Activated T-helper 17 cell treated with anti-CD3 and anti-CD28 coated beads, Interleukin-2, amount 50 U/mL, for 72 hours (primary cell): Measurements from ENCODE around the gene KLHL40. TPM values are rescaled to one million over a fixed set of nuclear protein-coding genes. Genes with fewer than 3 reads are reported as not detected.

ENCODE experiments used
- ATAC-seq: fragments of 150-1000 bp; cut with Tn5 transposase; replicated peaks from 2 replicates; pipeline ENCODE4 v1.10.0; 2021; ENCODE audit warnings: mild to moderate bottlenecking, moderate library complexity
- H3K27ac Mint-ChIP-seq: one replicate; pipeline ENCODE4 v1.8.0; 2022; ENCODE audit warnings: mixed read lengths
- H3K27me3 Mint-ChIP-seq: one replicate; pipeline ENCODE4 v1.8.0; 2022; ENCODE audit warnings: mixed read lengths
- H3K36me3 Mint-ChIP-seq: one replicate; pipeline ENCODE4 v1.8.0; 2022; ENCODE audit warnings: low read depth, mild to moderate bottlenecking, mixed read lengths
- H3K4me1 Mint-ChIP-seq: one replicate; pipeline ENCODE4 v1.8.0; 2022; ENCODE audit warnings: mixed read lengths
- H3K4me3 Mint-ChIP-seq: one replicate; pipeline ENCODE4 v1.8.0; 2022; ENCODE audit warnings: mild to moderate bottlenecking, mixed read lengths
- H3K9me3 Mint-ChIP-seq: one replicate; pipeline ENCODE4 v1.8.0; 2022; ENCODE audit warnings: mixed read lengths
- total RNA-seq, 2 donors: library from RNA; stranded (reverse); gene quantifications; one replicate each; pipeline ENCODE4 v1.2.3, GENCODE V29; 2022

KLHL40 gene
- total RNA-seq, 2 donors from 2014 or later, result not detected

- no peak overlapping the region for H3K4me3 Mint-ChIP-seq
- no peaks in the 10 kb centered on the region for H3K27me3 Mint-ChIP-seq
- ATAC-seq, result no peak
- H3K36me3 Mint-ChIP-seq, result no peaks in the 10 kb centered on the region
- H3K9me3 Mint-ChIP-seq, result no peaks in the 10 kb centered on the region
- H3K27ac Mint-ChIP-seq, result peak overlapping the region; percentile 10
- no peaks in the 10 kb centered on the region for H3K4me1 Mint-ChIP-seq
Observed at GRCh38 chr3:42706721-42707619, 21.6 kb downstream of the KLHL40 start.

GRCh38 chr3:42707620-42708355 lies 22.5 kb downstream of the KLHL40 start:
- Mint-ChIP-seq H3K36me3 (no peaks in the 10 kb centered on the region), H3K4me3 (no peak overlapping the region), H3K27me3 (no peaks in the 10 kb centered on the region), H3K9me3 (no peaks in the 10 kb centered on the region), H3K27ac (no peak overlapping the region), H3K4me1 (no peaks in the 10 kb centered on the region)
- no peak for ATAC-seq

DNA sequence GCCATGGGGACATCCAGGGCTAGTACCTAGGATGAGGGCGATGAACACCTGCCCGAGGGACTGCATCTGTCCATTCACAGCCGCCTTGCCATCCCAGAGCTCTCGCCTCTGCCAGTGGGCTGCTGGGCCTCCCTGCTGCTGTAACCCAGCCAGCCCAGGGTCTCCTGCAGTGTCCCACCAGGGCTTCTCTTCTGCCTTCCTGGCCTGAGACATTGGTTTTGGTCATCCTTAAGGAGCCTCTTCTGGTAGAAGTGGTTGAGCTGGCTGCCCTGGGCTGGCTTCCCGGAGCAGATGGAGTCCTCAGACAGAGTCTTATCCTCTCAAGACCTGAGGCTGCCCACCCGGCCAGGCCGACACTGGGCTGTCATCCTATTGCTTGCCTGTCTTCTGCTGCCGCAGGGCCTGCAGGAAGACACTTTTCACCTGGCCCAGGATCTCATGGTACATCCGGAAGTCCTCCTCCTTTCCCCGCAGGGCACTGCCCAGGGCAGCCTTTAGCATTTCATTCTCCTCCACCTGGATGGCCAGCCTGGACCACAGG lies 23.3 kb downstream of the KLHL40 start:
- Mint-ChIP-seq H3K4me3 (no peak overlapping the region), H3K4me1 (no peaks in the 10 kb centered on the region), H3K36me3 (no peaks in the 10 kb centered on the region), H3K27ac (no peak overlapping the region), H3K9me3 (no peaks in the 10 kb centered on the region), H3K27me3 (no peaks in the 10 kb centered on the region)
- no peak for ATAC-seq

DNA sequence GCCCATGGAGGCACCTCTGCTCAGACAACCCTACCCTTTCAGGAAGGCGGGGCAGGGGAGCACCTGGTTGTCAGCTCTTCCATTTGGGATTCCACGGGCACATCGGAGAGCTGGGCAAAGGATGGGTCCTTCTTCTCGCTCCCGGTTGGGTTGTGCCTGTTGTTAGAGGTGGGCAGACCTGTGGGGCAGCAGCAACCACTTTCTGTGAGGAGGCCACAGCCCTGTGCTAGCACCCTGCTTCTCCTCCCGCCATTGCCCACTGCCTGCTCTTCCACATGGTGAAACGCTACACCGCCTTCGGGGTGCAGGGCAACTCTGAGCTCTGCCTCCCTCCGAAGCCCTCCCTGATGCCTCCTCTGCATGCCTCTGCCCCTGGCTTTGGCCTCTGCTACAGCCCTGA lies 24.3 kb downstream of the KLHL40 start:
- Mint-ChIP-seq H3K27me3 (no peaks in the 10 kb centered on the region), H3K9me3 (no peaks in the 10 kb centered on the region), H3K27ac (no peak overlapping the region), H3K4me3 (no peak overlapping the region), H3K36me3 (no peaks in the 10 kb centered on the region), H3K4me1 (no peaks in the 10 kb centered on the region)
- ATAC-seq, result no peak

- no peaks in the 10 kb centered on the region for H3K36me3 Mint-ChIP-seq
- H3K9me3 Mint-ChIP-seq, result no peaks in the 10 kb centered on the region
- no peak overlapping the region for H3K27ac Mint-ChIP-seq
- no peak overlapping the region for H3K4me3 Mint-ChIP-seq
- ATAC-seq, result no peak
- H3K4me1 Mint-ChIP-seq, result no peaks in the 10 kb centered on the region
- no peaks in the 10 kb centered on the region for H3K27me3 Mint-ChIP-seq
Observed at GRCh38 chr3:42710323-42711021, 25.1 kb downstream of the KLHL40 start.

GRCh38 chr3:42711491-42712343 lies 26.4 kb downstream of the KLHL40 start:
- H3K27ac Mint-ChIP-seq, result no peak overlapping the region
- H3K4me1 Mint-ChIP-seq, result no peaks in the 10 kb centered on the region
- H3K27me3 Mint-ChIP-seq, result no peaks in the 10 kb centered on the region
- ATAC-seq, result no peak
- no peak overlapping the region for H3K4me3 Mint-ChIP-seq
- no peaks in the 10 kb centered on the region for H3K36me3 Mint-ChIP-seq
- no peaks in the 10 kb centered on the region for H3K9me3 Mint-ChIP-seq

- Mint-ChIP-seq H3K4me1 (no peaks in the 10 kb centered on the region), H3K27me3 (no peaks in the 10 kb centered on the region), H3K9me3 (no peaks in the 10 kb centered on the region), H3K4me3 (no peak overlapping the region), H3K27ac (no peak overlapping the region), H3K36me3 (no peaks in the 10 kb centered on the region)
- no peak for ATAC-seq
Observed at GRCh38 chr3:42712344-42712648, 27.0 kb downstream of the KLHL40 start.

DNA sequence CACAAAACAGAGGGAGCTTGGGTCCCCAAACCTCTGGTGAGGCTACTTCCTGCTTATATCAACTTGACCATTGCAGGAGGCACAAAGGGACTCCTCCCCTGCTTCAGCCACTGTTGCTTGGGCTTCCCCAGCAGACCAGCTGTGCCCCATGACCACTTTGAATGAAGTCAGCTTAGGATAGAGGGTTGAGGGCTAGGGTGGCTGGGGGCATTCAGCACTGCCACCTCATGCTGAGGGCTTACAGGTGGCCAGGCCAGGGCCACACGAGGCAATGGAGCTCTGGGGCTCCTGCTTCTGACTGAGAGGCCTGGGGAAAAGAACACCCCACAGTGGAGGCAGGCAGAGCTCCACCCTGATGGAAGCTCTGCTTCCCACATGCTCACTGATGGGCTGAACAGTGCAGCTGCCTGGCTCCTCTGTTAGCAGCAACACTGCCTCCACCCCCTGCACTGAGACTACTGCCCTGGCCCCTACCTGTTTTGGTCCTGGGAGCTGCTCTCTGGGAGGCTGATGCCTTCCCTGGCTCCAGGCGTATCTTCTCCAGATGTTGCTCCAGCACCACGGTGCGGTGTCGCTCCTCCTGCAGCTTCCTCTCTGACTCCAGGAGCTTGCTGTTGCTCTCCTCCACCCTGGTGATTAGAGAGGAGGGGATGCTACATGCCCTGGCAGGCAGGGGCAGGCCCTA lies 27.5 kb downstream of the KLHL40 start:
- Mint-ChIP-seq H3K27me3 (no peaks in the 10 kb centered on the region), H3K4me3 (no peak overlapping the region), H3K4me1 (no peaks in the 10 kb centered on the region), H3K27ac (peak overlapping the region; percentile 46), H3K36me3 (no peaks in the 10 kb centered on the region), H3K9me3 (no peaks in the 10 kb centered on the region)
- no peak for ATAC-seq

GRCh38 chr3:42713747-42714146 lies 28.4 kb downstream of the KLHL40 start:
- no peaks in the 10 kb centered on the region for H3K27me3 Mint-ChIP-seq
- no peak overlapping the region for H3K4me3 Mint-ChIP-seq
- no peaks in the 10 kb centered on the region for H3K9me3 Mint-ChIP-seq
- H3K27ac Mint-ChIP-seq, result no peak overlapping the region
- no peak for ATAC-seq
- H3K4me1 Mint-ChIP-seq, result no peaks in the 10 kb centered on the region
- H3K36me3 Mint-ChIP-seq, result no peaks in the 10 kb centered on the region

DNA sequence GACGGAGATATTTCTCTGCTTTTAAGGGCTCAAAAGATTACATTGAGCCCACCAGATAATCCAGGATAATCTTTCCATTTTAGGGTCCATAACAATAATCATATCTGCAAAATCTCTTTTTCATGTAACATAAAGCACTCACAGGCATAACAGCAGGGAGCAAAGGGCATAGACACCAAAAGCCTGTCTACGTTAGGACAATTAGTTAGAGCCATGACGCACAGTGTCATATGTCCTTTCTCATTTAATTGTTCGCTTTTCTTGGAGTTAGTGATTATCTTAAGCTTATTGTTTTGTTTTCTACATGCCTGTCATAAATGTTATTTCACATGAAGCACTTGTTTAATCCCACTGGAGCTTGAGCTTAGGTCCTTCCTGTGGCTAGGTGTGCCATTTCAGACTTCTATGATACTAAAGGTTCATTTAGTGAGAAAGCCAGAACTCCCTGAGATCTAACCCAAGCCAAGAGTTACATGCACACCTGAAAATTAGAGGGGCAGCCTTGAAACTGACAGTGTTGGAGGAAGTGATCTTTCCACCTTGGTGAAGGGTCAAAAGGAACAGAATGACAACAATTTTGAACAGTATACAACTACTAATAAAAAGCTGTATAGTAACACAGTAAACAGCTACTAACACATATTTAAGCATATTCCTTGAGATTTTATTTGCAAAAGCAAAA lies 29.0 kb downstream of the KLHL40 start:
- no peaks in the 10 kb centered on the region for H3K9me3 Mint-ChIP-seq
- H3K4me3 Mint-ChIP-seq, result no peak overlapping the region
- no peak for ATAC-seq
- no peaks in the 10 kb centered on the region for H3K27me3 Mint-ChIP-seq
- no peaks in the 10 kb centered on the region for H3K4me1 Mint-ChIP-seq
- H3K36me3 Mint-ChIP-seq, result no peaks in the 10 kb centered on the region
- no peak overlapping the region for H3K27ac Mint-ChIP-seq

DNA sequence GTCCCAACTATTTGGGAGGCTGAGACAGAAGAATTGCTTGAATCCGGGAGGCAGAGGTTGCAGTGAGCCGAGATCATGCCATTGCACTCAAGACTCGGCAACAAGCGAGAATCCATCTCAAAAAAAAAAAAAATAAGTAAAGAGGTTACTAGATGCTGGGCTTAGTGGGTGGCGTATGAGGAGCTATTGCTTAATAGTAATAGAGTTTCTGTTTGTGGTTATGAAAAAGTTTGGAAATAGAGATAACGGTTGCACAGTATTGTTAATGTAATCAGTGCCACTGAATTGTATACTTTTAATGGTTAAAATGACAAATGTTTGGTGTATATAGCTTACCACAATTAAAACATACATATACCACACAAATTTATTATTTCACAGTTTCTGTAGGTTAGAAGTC lies 32.0 kb downstream of the KLHL40 start:
- Mint-ChIP-seq H3K4me3 (no peak overlapping the region), H3K9me3 (no peaks in the 10 kb centered on the region), H3K4me1 (no peaks in the 10 kb centered on the region), H3K27ac (no peak overlapping the region), H3K27me3 (peaks cover 3% of the 10 kb centered on the region), H3K36me3 (no peaks in the 10 kb centered on the region)
- no peak for ATAC-seq

DNA sequence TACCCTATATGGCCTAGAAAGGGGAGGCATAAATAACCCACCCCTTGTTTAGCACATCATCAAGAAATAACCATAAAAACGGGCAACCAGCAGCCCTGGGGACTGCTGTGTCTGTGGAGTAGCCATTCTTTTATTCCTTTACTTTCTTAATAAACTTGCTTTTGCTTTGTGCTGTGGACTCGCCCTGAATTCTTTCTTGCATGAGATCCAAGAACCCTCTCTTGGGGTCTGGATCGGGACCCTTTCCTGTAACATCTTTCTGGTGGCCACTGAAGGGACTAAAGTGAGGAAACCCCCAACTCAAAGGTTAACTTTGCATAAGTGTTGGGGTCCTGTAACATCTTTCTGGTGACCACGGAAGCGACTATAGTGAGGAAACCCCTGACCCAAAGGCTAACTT lies 33.0 kb downstream of the KLHL40 start:
- H3K27me3 Mint-ChIP-seq, result peaks cover 8% of the 10 kb centered on the region
- no peaks in the 10 kb centered on the region for H3K36me3 Mint-ChIP-seq
- H3K9me3 Mint-ChIP-seq, result no peaks in the 10 kb centered on the region
- no peak overlapping the region for H3K4me3 Mint-ChIP-seq
- no peak for ATAC-seq
- H3K27ac Mint-ChIP-seq, result no peak overlapping the region
- no peaks in the 10 kb centered on the region for H3K4me1 Mint-ChIP-seq

DNA sequence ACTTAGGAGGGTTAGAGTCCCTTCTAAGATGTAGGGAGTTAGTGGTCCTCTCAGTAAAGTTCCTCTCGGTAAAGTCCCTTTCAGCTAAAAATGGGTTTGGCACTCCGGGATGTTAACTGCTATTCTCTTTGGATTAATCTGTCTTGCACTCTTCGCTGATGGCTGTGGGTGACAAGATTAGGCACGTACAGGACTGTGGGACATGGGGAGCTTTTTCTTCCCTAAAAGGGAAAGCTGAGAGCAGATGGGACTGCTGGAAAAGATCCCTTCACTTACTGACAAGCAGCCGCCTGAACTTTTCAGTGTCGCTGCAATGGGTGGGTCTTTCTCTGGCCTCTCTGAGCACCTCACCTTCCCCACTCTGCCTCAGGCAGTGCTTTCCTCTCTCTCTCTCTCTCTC lies 33.7 kb downstream of the KLHL40 start:
- ATAC-seq, result no peak
- Mint-ChIP-seq H3K27ac (no peak overlapping the region), H3K36me3 (no peaks in the 10 kb centered on the region), H3K4me3 (no peak overlapping the region), H3K9me3 (no peaks in the 10 kb centered on the region), H3K27me3 (peaks cover 8% of the 10 kb centered on the region), H3K4me1 (no peaks in the 10 kb centered on the region)
